Suprapubic skin (tissue), 3 donors: ENCODE results near the gene DTNB.

Source experiments
- CTCF ChIP-seq, 2 donors: fragments of 200-600 bp in 1 of 2; fragments of 450-650 bp in 1 of 2; sonication (generic) in 1 of 2; IDR thresholded peaks; one replicate each; pipeline ENCODE4 v1.5.1; 2016 to 2019; ENCODE audit warnings: antibody characterized with exemption in 2 of 2, mild to moderate bottlenecking in 1 of 2, moderate library complexity in 1 of 2
- EP300 ChIP-seq: sonication (generic); formaldehyde crosslinking; IDR thresholded peaks from one replicate; pipeline ENCODE4 v1.6.1; 2017; ENCODE audit warnings: antibody characterized with exemption
- POLR2A ChIP-seq, 2 donors: fragments of 450-650 bp; IDR thresholded peaks; one replicate each; pipeline ENCODE4 v1.6.1; 2017; ENCODE audit warnings: antibody characterized with exemption in 2 of 2, mild to moderate bottlenecking in 2 of 2, moderate library complexity in 2 of 2

GRCh38 chr2:25341011-25341727, 332.2 kb downstream of the DTNB start:
- TF ChIP-seq EP300 (no peak), CTCF (IDR thresholded peaks at IDR 0.05) (no peak), POLR2A (IDR thresholded peaks at IDR 0.05) (no peak)
